ENCODE measurements around the gene IL32. TPM values are rescaled to one million over a fixed set of nuclear protein-coding genes. Genes with fewer than 3 reads are reported as not detected.

Gene IL32
- total and polyA plus RNA-seq, 5 experiments from 2014 or later = 363 to 2,118 (median 1,686) TPM

DNA sequence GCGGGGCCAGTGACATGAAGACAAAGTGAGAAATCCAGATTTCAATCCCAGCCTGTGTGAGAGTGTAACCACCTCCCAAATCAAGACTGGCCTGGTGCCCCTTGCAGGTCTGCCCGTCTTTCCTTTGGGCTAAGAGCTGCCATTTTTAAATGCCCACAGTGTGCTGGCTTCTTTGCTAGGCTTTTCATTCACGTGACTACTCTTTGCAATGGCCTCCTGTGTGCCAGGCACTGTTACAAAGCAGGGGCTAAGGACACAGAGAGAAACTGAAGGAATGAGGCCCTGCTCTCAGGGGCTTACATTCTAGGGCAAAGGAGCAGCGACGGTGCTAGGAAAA lies 33.9 kb downstream of the IL32 start:
- POLR2A ChIA-PET = interaction anchor here (0.6 to 15.9 kb wide), 16 partner anchors 10 to 421 kb away, joined by 3 to 261 read pairs (median 4); partner anchors contain the start of genes IL32 and ZNF213
- Mint-ChIP-seq H3K36me3 (no peaks in the 10 kb centered on the region), H3K9me3 (no peaks in the 10 kb centered on the region), H3K27me3 (no peaks in the 10 kb centered on the region), H3K4me3 (peak overlapping the region in 3 of 10 donors; percentile 8 to 82 (median 42)), H3K4me1 (peaks cover 28 to 65% (median 63%) of the 10 kb centered on the region in 4 donors), H3K27ac (peak overlapping the region in 5 of 10 donors; percentile 60 to 89 (median 67))
- ATAC-seq (no peak), DNase-seq (peak in 1 of 10 donors; percentile 4)

DNA sequence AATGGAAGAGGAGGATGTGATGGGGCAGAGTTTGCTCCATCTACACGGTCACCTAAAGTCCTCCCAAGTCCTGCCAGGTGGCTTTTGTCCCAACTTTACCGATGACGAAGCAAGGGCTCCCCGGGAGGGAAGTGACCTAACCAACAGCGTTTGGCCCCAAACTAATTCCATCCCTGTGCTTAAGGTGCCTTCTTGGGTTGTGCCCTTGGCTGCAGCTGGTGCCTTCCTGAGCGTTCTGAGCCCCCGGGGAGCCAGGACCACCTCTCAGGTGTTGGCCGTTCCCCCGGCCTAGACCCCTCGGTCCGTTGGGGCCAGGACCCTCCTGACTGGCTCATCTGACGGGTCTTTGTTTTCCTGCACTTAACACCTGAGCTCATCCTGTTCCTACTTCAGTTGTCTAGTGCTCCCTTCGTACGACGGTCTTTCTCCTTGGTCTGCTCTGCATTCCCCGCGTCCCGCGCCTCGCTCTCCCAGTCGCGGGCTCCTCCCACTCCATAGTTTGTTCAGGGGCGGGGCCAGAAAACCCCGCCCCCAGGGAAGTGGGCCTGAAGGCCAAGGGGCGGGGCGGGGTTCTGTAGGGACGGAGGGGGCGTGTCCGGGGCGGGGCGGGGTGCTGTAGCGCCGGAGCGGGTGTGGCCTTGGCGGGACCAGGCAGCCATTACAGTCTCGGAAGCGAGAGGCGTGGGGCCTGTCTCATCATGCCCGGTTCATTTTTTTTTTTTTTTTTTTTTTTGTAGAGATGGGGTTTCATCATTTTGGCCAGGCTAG lies 34.5 kb downstream of the IL32 start:
- no peaks in the 10 kb centered on the region for H3K36me3 Mint-ChIP-seq
- no peaks in the 10 kb centered on the region for H3K27me3 Mint-ChIP-seq
- ATAC-seq (peak; percentile 78 to 86), DNase-seq (peak; percentile 68 to 93 (median 78))
- H3K9me3 Mint-ChIP-seq = no peaks in the 10 kb centered on the region
- peaks cover 24 to 60% (median 58%) of the 10 kb centered on the region in 4 donors for H3K4me1 Mint-ChIP-seq
- H3K27ac Mint-ChIP-seq = peak overlapping the region in 9 of 10 donors; percentile 46 to 90 (median 79)
- H3K4me3 Mint-ChIP-seq = peak overlapping the region; percentile 70 to 87 (median 78)
- POLR2A ChIA-PET = interaction anchor here (0.6 to 15.9 kb wide), 15 partner anchors 11 to 421 kb away, joined by 3 to 261 read pairs (median 4); partner anchors contain the start of genes IL32 and ZNF213

DNA sequence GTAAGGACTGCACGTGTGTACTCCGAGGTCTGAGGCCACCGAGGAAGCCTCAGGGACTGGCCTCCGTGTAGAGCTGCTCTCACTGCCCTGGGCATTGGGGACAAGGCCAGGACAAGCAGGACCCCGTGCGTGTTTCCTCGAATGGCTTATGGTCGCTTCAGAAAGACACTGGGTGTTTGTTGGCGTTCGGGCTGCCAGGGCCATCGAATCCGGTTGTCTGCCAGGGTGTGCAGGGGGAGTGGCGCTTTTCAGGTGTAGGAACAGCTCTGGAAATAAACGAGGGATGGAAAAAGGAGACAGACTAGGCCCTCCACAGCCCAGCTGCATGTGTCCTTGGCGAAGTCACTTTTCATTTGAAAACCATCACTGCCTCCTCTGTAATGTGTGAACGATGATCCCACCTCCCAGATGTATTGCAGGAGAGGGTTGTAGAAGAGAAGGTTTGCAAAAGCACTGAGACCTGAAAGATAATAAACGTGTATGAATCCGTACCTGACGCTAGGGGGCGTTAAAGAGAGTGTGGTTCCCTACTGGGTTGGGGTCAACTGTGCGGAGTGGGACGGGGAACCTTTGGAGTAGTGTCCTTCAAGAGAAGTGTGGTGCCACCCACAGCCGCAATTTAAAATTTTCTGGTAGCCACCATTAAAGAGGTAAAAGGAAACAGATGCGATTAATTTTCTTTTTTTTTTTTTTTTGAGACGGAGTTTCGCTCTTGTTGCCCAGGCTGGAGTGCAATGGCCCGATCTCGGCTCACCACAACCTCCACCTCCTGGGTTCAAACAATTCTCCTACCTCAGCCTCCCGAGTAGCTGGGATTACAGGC lies 35.8 kb downstream of the IL32 start:
- Mint-ChIP-seq H3K27ac (peak overlapping the region; percentile 17 to 93 (median 89)), H3K36me3 (no peaks in the 10 kb centered on the region), H3K4me3 (peak overlapping the region; percentile 70 to 92 (median 87)), H3K27me3 (no peaks in the 10 kb centered on the region), H3K4me1 (peaks cover 28 to 59% (median 57%) of the 10 kb centered on the region in 4 donors), H3K9me3 (no peaks in the 10 kb centered on the region)
- peak in 8 of 10 donors; percentile 27 to 73 (median 50) for DNase-seq
- ATAC-seq = peak in 1 of 2 donors; percentile 30
- POLR2A ChIA-PET = interaction anchor here (0.5 to 15.9 kb wide), 13 partner anchors 12 to 316 kb away, joined by 3 to 261 read pairs (median 4); partner anchors contain the start of gene IL32

DNA sequence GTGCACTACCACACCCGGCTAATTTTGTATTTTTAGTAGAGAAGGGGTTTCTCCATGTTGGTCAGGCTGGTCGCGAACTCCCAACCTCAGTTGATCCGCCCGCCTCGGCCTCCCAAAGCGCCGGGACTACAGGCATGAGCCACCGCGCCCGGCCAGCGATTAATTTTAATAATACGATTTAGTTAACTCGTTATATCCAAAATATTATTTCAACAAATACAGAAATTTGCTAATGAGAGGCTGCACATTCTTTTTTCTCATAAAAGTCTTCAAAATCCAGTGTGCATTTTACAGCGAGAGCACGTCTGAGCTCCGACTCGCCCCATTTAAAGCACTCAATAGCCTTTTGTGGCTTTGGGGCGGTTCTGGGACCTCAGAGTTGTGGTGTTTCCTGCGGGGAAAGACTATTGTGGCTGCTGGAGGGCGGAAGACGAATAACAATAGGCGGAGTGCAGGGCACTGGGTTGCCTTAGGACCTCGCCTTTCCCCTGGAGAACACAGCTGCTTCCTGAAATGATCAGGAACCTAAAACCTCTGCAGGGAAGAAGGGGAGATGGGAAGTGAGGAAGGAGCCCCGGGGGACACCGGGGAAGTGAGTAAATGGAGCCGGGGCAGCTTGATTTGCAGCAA lies 36.5 kb downstream of the IL32 start:
- no peaks in the 10 kb centered on the region for H3K36me3 Mint-ChIP-seq
- POLR2A ChIA-PET = interaction anchor here (0.5 to 15.9 kb wide), 10 partner anchors 13 to 317 kb away, joined by 3 to 261 read pairs (median 4); partner anchors contain the start of gene IL32

DNA sequence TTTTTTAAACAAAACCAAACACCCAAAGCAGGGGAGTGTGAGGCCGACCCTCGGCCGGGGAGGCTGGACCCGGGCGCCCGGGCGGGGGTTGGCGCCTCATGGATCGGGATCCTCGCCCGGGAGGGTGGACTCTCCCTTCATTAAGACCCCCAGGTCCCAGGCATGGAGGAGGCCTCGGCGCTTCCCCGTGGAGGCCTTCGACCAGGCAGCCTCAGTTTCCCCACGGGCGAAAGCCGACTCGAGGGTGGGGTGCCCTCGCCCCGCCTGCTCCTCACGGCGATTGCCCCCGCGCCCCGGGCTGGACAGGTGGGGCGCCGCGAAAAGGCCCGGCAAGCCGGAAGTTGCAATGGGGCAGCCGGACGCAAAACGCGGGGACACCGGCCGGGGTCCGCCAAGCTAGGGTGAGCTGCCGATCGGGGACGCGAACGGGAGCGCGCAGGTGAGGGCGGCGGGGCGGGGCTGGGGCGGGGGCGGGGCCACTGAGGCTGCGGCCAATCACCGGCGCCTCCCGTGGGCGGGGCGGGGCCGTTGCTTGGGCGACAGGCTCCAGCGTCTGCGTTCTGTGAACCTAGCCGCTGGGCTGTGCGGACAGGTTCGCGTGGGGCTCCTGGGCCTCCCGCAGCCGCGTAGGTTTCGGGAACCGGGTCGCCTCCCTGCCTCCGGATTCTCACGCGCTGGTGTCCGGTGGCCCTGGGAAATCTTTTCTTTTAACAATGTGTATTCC lies 40.9 kb downstream of the IL32 start:
- H3K4me1 Mint-ChIP-seq = peaks cover 15 to 41% (median 34%) of the 10 kb centered on the region in 4 donors
- DNase-seq (peak; percentile 82 to 95 (median 88)), ATAC-seq (peak; percentile 90 to 95)
- H3K27ac Mint-ChIP-seq = peak overlapping the region; percentile 81 to 96 (median 90)
- H3K27me3 Mint-ChIP-seq = no peaks in the 10 kb centered on the region
- no peaks in the 10 kb centered on the region for H3K9me3 Mint-ChIP-seq
- no peaks in the 10 kb centered on the region for H3K36me3 Mint-ChIP-seq
- H3K4me3 Mint-ChIP-seq = peak overlapping the region; percentile 78 to 93 (median 89)
- POLR2A ChIA-PET = interaction anchor here (0.6 to 15.9 kb wide), 17 partner anchors 8 to 195 kb away, joined by 3 to 261 read pairs (median 6); partner anchors contain the start of genes FLYWCH1, IL32, ZNF213 and ZNF263

More for the DNA sequence above, 36.5 kb downstream of the IL32 start:
- H3K27ac Mint-ChIP-seq = peak overlapping the region; percentile 41 to 93 (median 86)
- H3K9me3 Mint-ChIP-seq = no peaks in the 10 kb centered on the region
- ATAC-seq (no peak), DNase-seq (peak in 1 of 10 donors; percentile 17)
- peaks cover 28 to 61% (median 58%) of the 10 kb centered on the region in 4 donors for H3K4me1 Mint-ChIP-seq
- H3K27me3 Mint-ChIP-seq = no peaks in the 10 kb centered on the region
- H3K4me3 Mint-ChIP-seq = peak overlapping the region in 9 of 10 donors; percentile 70 to 92 (median 87)

DNA sequence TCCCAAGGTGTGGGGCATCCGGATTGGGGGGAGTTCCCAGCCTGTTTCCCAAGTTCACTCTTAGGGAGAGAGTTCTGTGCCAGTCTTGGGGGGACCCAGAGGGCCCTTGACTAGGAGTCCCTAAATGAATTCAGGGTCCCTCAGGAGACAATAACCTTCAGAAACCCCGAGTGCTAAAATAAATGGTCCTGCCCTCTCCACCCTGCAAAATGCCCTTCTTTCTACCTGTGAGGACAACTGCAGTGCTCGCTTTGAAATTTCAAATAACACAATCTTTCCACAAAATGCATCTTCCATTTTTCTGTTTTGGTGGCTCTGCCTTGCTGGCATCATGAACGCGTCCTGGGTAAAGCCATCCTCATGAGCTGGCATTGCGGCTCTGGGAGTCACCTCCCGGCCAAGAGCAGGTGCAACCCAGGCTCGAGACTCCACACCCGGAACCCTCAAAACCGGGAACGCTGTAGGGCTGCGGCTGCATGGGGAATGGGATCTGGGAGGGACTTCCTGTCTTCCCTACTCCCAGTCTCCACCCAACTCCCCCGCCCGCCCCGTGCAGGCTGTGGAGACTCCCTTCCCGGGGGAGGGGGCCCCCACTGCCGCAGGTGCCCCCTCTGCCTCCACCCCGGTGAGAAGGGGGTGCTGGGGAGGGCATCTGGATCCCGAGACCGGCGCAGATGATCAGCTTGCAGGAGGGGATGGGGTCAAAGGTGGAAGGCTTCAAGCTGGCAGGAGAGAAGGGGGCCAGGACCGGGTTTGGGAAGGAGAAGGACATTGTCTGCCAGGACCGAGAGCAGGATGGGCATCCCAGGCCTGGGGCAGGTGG lies 46.8 kb downstream of the IL32 start, which contains the start of gene ZNF205:
TSS of gene ZNF205 (plus strand) at position 529 of the 823 bp plus-strand sequence. CDS start 845 bp downstream, outside the sequence.
- no peak for DNase-seq
- Mint-ChIP-seq H3K4me3 (no peak within 1 kb of the TSS), H3K27me3 (no peaks in the 10 kb centered on the region), H3K27ac (peak within 1 kb of the TSS in 1 of 10 donors; percentile 61), H3K4me1 (peaks cover 2 to 3% (median 3%) of the 10 kb centered on the region in 4 donors), H3K36me3 (peaks cover 0 to 7% (median 3%) of the 10 kb centered on the region in 3 donors), H3K9me3 (no peaks in the 10 kb centered on the region)
- ATAC-seq = no peak
- POLR2A ChIA-PET = interaction anchor here (0.7 kb wide), 1 partner anchor 29 kb away, joined by 3 read pairs; no protein-coding TSS in a partner anchor

DNA sequence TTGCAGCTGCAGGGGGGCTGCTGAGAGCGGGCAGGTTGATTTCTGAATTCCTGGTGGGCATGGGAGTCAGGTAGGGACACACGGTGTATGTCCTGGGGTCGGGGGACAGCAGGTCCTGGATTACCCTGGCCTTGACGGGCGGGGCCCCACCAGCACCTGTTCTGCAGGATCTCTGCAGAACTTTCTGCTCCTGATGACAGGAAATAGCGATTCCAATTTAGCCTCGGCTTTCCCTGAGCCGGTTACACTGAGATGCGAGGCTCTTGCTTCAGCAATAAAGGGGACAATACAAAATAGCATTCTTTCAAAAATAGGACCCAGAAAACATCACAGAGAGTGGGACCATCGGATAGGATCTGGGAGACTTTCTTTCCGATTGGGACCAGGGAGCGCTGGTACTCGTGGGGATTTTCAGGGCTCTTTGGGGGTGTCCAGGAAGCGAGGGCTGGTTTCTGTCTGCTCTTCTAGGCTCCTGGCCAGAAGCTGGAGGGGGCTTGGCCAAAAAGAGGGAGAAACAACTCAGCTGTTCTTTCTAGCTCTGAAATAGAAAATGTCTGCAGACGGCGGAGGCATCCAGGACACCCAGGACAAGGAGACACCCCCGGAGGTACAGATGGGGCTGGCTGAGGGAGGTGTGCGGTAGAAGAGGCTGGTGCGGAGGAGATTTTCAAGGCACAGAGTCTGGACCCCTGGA lies 47.6 kb downstream of the IL32 start:
- peaks cover 0 to 2% (median 0%) of the 10 kb centered on the region in 4 donors for H3K4me1 Mint-ChIP-seq
- peak overlapping the region in 1 of 10 donors; percentile 61 for H3K27ac Mint-ChIP-seq
- no peak overlapping the region for H3K4me3 Mint-ChIP-seq
- H3K9me3 Mint-ChIP-seq = no peaks in the 10 kb centered on the region
- H3K36me3 Mint-ChIP-seq = peaks cover 0 to 7% (median 3%) of the 10 kb centered on the region in 3 donors
- POLR2A ChIA-PET = interaction anchor here (0.7 kb wide), 1 partner anchor 29 kb away, joined by 3 read pairs; no protein-coding TSS in a partner anchor
- H3K27me3 Mint-ChIP-seq = no peaks in the 10 kb centered on the region
- ATAC-seq (no peak), DNase-seq (no peak)

DNA sequence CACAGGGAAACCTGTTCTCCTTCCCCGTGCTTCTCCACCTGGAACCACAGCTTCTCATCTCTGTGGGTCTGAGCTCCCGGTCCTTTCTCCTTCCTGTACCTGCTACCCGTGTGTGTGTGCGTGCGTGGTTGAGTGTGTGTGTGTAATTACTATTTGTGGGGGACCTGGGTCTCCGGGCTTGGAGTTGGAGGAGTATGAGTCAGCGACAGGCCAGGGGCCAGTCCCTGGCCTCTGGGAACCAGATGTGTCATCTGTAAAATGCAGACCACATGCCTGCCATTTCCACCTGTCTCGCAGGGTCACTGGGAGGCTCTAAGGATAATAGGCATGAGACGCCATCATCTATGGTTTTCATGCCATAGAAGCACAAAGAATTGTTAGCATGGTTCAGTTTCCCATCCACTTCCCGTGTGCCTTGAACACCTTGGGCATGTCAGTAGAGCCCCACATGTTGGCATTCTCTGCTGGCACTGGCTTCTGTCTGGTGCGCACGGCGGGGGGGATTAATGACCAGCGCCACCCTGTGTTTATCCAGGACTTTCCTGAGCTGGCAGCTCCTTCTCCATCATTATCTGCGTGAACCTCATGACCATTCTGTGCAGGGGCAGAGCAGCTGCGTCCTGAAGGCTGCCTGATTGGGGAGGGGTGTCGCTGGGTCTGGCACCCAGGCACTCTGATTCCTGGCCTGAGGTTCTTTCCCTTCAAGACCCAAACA lies 48.5 kb downstream of the IL32 start:
- no peak for ATAC-seq
- POLR2A ChIA-PET = no interaction called here
- no peak overlapping the region for H3K4me3 Mint-ChIP-seq
- no peaks in the 10 kb centered on the region for H3K27me3 Mint-ChIP-seq
- H3K36me3 Mint-ChIP-seq = peaks cover 0 to 7% (median 3%) of the 10 kb centered on the region in 3 donors
- peaks cover 0 to 2% (median 0%) of the 10 kb centered on the region in 4 donors for H3K4me1 Mint-ChIP-seq
- H3K9me3 Mint-ChIP-seq = no peaks in the 10 kb centered on the region
- no peak for DNase-seq
- H3K27ac Mint-ChIP-seq = peak overlapping the region in 1 of 10 donors; percentile 59

DNA sequence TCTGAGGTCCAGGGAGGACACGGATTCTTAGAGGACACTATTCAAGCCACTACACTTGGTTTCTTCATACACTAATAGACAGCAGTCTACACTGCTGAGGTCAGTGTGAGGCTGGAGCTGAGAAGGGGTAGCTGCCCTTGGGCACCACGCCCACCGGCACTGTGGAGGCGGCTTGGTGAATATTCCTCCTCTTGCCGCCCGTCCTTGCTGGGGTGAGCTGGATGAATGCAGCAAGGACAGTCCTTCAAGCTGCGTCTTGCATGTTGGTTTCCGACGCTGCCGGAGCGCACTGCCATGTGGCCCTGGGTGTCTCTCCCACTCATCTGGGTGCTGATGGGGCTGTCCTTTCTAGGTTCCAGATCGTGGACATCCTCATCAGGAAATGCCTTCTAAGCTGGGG lies 49.6 kb downstream of the IL32 start:
- Mint-ChIP-seq H3K4me1 (peaks cover 0 to 2% (median 0%) of the 10 kb centered on the region in 4 donors), H3K4me3 (no peak overlapping the region), H3K27ac (no peak overlapping the region), H3K9me3 (no peaks in the 10 kb centered on the region), H3K36me3 (peaks cover 0 to 7% (median 3%) of the 10 kb centered on the region in 3 donors), H3K27me3 (no peaks in the 10 kb centered on the region)
- POLR2A ChIA-PET = interaction anchor here (0.6 to 2.0 kb wide), 3 partner anchors 8 to 57 kb away, joined by 3 to 6 read pairs (median 4); no protein-coding TSS in a partner anchor
- ATAC-seq (no peak), DNase-seq (no peak)
